Measurements from ENCODE around the gene RAD9A.

GRCh38 chr11:67371911-67372320 lies 19.9 kb upstream of the RAD9A start:
- no peak for TF ChIP-seq CTCF (conservative IDR thresholded peaks at IDR 0.05; ENCODE audit: low read depth in 2 of 2)
- no peak for TF ChIP-seq POLR2AphosphoS5 (IDR thresholded peaks at IDR 0.05; ENCODE audit: low read depth)
- no peak for TF ChIP-seq REST (IDR thresholded peaks at IDR 0.05; ENCODE audit: unreplicated experiment)
- peak; percentile 58 for TF ChIP-seq EZH2 (IDR thresholded peaks at IDR 0.05; ENCODE audit: low read depth, unreplicated experiment)
- TF ChIP-seq EZH2phosphoT487 (IDR thresholded peaks at IDR 0.05; ENCODE audit: unreplicated experiment) = no peak
- no peak for TF ChIP-seq STAT1 (IDR thresholded peaks at IDR 0.05; ENCODE audit: unreplicated experiment)
- TF ChIP-seq CREB1 (CRISPR knock-in tag; IDR thresholded peaks at IDR 0.05; ENCODE audit: low read depth) = no peak

All from GM23338 (cell line).